CD1c-positive myeloid dendritic cell (primary cell): ENCODE measurements around the gene PHRF1.
"Not testable (repeated sequence)": the region's sequence is repeated elsewhere in the genome, so short reads cannot be mapped to it uniquely, and the experiment has no call there.

Experiments
- DNase-seq: peaks from one replicate; pipeline ENCODE4 v3.0.0-alpha.2; 2016; ENCODE audit errors: extremely low spot score

PHRF1 gene

DNA sequence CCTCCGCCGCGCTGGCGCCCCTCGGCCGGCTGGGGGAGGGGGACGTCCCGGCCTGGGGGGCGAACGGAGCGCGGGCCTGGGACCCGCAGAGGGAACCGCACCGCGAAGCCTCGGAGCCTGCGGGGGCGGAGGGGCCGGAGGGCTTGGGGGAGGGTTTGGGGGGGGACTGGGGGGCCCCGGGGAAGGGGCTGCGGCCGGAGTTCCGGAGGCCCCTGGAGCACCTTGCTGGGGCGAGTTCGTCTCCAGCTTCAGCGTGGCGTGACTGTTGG is 51.0 kb downstream of the PHRF1 start:
- DNase-seq = no peak

DNA sequence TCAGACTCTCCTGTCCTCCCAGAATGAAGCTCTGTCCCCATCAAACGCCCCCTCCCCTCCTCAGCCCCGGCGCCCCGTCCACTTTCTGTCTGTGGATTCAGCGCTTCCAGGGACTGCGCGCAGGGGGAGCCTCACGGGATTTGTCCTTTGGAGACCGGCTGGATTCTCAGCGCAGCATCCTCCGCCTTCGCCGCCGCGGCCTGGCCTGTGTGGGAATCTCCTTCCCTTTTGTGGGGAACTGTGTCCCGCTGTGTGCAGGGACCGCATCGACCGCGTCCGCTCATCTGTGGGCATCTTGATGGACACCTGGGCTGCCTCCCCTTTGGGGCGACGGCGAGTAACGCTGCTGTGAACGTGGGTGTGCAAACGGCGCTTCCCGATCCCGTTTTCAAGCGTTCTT is 51.8 kb downstream of the PHRF1 start:
- DNase-seq = no peak

DNA sequence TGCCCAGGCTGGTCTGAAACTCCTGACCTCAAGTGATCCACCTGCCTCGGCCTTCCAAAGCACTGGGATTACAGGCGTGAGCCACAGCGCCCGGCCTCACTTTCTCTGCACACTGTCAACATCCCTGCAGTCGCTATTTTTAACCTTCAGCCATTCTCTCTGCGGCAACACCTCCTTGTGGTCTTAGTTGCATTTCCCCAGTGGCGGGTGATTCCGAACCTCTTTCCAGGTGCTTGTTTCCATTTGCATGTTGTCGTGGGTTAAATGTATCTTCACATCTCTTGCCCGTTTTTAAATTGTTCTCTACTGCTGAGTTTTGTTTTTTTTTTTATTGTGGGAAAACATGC is 52.9 kb downstream of the PHRF1 start:
- DNase-seq = no peak

DNA sequence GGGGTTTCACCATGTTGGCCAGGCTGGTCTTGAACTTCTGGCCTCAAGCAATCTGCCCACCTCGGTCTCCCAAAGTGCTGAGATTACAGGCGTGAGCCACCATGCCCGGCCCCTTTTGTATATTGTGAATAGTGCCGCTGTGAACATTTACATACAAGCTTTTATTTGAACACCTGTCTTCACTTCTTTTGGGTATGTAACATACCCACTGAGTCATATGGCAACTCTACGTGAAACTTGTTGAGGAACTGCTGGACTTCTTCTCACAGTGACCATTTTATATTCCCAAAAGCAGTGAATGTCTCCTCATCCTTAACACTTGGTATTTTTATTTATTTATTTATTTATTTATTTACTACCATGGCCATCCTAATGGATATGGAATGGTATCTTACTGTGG is 54.6 kb downstream of the PHRF1 start:
- DNase-seq = no peak

DNA sequence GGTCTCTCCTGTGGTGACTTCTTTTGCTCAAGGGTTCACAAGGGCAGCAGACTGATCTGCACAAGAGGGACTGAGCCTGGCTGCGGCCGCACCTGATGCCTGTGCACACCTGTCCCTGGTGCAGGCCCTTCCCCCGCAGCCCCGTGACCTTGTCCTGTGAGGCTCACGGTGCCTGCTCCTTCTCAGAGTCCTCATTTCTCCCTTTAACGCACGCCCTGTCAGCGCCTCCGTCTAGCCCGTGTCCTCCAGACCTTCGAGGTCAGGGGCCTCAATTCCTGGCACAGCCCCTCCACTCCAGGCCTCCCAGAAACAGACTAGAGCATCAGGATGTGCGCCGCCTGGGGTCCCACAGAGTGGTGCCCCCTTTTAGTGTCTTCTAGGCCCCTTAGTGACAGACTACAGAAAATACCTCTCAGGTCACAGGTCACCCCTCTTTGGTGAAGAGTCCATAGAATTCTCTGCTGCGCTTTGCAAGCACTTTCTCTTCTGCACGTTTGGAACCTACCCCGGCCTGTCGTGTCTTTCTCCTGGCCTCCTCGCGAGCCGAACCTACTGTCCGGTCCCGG is 59.8 kb downstream of the PHRF1 start:
- no peak for DNase-seq

DNA sequence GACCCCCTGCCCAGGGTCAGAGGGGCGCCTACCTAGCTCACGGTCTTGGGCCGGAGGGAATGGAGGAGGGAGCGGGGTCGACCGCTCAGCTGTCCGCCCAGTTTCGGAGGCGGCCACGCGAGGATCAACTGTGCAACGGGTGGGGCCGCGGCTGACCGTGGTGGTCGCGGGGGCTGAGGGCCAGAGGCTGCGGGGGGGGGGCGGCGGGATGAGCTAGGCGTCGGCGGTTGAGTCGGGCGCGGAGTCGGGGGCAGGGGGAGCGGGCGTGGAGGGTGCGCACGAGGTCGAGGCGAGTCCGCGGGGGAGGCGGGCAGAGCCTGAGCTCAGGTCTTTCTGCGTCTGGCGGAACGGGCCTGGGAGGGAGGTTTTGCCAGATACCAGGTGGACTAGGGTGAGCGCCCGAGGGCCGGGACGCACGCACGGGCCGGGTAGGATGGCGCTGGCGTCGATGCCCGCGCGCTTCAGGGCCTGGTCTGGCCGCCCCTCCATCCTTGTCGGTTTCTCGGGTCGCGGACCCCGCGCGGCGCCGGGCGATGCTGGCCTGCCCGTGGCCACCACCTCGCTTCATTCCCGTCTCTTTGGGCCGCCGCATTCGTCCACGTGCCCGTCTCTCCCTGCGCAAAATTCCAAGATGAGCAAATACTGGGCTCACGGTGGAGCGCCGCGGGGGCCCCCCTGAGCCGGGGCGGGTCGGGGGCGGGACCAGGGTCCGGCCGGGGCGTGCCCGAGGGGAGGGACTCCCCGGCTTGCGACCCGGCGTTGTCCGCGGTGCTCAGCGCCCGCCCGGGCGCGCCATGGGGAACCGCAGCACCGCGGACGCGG is 60.5 kb downstream of the PHRF1 start, which contains the start of gene DRD4:
Gene DRD4, plus strand, starts transcription at position 759 of the 822 bp plus-strand sequence. Its CDS starts 36 bp downstream, at position 795.
- DNase-seq = no peak

DNA sequence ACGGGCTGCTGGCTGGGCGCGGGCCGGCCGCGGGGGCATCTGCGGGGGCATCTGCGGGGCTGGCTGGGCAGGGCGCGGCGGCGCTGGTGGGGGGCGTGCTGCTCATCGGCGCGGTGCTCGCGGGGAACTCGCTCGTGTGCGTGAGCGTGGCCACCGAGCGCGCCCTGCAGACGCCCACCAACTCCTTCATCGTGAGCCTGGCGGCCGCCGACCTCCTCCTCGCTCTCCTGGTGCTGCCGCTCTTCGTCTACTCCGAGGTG is 61.0 kb downstream of the PHRF1 start:
- DNase-seq = no peak

DNA sequence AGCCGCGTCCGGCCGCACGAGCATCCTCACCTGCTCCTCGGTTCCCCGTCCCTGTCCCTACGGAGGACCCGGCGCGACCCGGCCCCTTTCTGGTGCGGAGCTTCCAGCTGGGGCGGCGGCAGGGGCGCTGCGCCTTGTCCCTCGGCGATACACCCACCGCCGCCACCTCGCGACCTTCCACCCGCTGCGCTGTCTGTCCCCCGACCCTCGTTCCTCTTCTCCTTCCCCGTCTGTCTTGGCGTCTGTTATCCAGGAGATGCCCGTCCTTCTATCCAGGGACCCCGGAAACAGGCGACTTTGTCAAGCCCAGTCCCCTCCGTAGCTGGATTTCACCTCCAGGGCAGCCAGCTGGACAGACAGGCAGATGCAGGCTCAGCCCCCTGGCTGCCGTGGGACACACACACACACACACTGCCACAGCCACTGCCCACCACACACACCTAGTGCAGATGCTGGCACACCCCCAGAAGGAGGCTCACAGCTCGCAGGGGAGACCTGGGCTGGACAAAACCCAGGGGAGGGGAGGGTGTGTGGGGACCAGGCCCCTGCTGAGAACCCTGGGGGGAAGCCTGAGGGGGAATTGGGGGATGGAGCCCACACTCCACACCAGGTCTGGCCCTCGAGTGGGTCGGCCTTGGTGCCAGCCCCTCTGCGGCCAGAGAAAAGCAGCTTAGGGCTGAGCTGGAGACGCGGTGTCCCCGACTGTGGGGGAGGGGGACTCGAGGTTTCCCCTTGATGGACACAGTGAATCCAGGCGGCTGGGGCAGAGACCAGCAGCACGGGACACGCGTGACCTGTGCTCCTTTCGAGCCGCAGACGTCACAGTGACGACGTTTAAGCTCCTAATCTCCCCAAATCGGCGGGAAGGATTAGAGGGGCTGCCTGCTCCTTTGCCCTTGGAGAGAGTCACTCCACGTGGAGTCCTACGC is 61.6 kb downstream of the PHRF1 start:
- no peak for DNase-seq

DNA sequence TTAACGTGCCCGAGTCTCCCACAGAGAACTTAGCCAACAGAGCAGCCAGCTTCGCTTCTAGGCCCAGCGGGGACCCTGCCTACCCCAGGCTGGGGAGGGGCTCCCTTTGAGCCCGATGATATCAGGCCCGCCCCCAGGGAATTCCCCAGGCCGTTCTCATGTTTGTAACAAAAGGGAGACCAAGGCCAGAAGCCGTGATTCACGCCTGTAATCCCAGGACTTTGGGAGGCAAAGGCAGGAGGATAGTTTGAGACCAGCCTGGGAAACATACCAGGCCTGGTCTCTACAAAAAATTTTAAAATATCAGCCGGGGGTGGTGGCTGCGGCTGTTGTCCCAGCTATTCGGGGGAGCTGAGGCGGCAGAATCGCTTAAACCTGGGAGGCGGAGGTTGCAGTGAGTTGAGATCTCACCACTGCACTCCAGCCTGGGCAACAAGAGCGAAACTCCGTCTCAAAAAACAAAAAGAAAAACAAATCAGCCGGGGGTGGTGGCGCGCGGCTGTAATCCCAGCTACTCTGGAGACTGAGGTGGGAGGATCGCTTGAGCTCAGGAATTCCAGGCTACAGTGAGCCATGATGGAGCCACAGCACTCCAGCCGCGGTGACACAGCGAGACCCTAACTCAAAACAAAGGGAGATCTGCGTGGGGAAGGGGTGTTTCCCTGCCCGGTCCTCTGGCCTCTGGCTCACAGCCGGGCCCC is 62.5 kb downstream of the PHRF1 start:
- no peak for DNase-seq

DNA sequence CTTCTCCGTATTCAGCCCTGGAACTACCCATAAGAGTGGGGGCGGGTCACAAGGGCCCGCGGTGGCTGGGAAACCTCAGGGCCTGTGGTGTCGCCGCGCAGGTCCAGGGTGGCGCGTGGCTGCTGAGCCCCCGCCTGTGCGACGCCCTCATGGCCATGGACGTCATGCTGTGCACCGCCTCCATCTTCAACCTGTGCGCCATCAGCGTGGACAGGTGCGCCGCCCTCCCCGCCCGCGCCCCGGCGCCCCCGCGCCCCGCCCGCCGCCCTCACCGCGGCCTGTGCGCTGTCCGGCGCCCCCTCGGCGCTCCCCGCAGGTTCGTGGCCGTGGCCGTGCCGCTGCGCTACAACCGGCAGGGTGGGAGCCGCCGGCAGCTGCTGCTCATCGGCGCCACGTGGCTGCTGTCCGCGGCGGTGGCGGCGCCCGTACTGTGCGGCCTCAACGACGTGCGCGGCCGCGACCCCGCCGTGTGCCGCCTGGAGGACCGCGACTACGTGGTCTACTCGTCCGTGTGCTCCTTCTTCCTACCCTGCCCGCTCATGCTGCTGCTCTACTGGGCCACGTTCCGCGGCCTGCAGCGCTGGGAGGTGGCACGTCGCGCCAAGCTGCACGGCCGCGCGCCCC is 63.2 kb downstream of the PHRF1 start:
- DNase-seq = no peak

DNA sequence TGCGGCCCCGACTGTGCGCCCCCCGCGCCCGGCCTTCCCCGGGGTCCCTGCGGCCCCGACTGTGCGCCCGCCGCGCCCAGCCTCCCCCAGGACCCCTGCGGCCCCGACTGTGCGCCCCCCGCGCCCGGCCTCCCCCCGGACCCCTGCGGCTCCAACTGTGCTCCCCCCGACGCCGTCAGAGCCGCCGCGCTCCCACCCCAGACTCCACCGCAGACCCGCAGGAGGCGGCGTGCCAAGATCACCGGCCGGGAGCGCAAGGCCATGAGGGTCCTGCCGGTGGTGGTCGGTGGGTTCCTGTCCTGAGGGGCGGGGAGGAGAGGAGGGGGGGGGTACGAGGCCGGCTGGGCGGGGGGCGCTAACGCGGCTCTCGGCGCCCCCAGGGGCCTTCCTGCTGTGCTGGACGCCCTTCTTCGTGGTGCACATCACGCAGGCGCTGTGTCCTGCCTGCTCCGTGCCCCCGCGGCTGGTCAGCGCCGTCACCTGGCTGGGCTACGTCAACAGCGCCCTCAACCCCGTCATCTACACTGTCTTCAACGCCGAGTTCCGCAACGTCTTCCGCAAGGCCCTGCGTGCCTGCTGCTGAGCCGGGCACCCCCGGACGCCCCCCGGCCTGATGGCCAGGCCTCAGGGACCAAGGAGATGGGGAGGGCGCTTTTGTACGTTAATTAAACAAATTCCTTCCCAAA is 63.9 kb downstream of the PHRF1 start:
- peak; percentile 53 for DNase-seq

DNA sequence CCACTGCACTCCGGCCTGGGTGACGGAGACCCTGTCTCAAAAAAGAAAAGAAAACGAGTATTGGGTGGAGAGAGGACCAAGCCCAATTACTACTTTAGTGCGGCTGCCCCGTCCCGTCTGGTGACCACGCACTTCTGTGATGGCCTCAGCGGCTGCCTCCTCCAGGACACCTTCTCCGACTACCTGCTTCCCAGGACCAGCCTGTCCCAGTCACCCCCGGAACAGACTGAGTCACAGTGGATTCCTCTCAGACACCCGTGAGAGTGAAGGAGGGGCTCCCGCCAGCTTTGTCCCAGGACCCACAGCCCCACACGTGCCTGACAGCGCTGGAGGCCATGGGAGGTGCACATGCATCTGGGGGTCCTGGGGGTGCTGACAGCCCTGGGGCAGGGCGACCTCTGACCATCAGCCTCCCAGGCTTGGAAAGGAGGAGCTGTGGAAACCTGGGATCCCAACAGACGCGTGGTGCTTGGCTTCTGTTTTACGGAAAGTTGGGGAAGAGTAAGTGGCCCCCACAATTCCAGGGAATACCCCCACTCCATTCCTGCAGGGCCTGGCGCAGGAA is 65.6 kb downstream of the PHRF1 start:
- no peak for DNase-seq

DNA sequence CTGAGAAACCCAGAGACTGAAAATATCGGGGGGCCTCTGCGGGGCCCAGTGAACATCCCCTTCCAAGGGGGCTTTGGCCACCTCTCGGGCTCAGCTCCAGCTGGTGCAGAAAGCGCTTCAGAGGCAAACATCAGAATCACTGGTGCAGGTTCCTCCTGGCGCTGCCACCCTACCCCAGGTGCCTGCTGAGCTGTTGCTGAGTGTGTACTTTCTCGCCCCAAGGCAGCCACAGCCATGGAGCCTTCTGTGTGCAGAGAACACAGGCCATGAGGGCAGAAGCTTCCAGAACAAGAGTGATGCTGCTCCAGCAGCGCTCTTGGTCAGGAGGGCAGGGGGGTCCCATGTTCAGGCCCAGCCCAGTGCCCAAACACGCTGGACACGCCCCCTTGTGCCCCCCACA is 67.1 kb downstream of the PHRF1 start:
- DNase-seq = no peak

DNA sequence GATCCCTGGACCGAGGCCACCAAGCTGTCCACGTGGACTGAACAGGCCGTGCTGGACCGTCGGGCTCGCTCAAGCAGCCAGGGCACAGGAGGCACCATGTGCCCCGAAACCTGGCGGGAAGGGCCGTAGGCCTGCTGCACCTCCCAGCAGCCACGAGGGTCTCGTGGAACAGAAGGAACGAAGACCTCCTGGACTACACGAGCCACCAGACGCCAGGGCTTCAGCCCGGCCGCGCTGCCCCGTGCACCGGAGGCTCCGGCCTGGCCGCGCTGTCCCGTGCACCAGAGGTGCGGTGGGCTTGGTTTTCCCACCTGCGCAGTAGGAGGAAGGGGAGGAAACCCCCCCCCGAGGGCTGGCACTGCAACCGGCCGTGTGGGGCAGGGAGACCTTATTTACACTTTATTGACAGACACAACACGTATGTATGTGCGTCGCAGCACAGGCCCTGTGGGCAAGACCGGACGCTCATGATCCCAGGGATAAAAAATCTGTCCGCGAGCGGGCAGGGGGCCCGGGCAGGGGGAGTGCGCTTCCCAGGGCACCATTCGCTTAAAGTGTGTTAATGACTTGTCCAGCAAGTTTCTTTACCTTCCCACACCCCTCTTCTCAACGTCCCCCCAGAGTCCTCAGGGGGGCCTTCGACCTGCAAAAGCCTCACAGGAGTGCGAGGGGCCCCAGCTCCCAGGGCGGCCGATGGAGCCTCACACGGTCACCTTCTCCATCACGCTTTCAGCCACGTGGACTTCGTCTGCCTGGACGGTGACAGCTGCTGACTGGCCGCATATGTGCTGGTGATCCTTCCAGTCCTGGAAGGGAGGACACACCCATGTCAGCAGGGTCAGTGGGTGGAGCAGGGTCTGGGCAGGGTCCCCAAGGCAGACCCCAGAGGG is 67.8 kb downstream of the PHRF1 start:
- DNase-seq = no peak

DNA sequence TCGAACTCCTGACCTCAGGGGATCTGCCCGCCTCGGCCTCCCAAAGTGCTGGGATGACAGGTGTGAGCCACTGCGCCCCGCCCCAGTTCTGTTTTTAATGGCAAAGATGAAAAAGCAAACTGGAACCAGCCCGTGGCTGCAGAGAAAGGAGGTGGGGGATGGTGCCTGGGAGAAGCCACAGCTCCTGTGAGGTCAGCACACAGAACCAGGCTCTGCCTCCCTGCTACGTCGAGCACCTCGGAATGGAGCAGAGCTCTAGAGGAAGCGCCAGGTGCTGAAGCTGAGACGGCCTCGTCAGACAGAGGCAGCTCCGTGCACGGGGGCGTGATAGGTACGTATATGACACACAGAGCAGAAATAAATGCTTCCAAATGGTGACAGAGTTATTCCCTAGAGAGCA is 69.3 kb downstream of the PHRF1 start:
- DNase-seq = no peak

DNA sequence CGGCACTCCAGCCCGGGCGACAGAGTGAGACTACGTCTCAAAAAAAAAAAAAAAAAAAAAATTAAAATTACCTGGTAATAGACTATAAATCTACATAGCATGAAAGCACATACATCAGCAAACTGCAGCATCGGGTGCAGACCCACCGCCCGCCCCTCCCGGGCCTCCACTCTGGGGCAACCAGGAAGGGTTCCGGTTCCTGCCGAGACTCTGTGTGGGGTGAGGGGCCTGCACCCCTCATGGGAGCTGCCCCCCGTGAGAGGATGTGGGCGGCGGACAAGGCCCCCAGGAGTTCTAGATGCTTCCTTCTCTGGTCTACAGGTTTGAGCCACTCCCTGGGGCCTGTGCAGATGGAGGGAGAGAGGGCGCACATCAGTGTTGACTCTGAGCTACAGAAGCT is 69.9 kb downstream of the PHRF1 start:
- no peak for DNase-seq

DNA sequence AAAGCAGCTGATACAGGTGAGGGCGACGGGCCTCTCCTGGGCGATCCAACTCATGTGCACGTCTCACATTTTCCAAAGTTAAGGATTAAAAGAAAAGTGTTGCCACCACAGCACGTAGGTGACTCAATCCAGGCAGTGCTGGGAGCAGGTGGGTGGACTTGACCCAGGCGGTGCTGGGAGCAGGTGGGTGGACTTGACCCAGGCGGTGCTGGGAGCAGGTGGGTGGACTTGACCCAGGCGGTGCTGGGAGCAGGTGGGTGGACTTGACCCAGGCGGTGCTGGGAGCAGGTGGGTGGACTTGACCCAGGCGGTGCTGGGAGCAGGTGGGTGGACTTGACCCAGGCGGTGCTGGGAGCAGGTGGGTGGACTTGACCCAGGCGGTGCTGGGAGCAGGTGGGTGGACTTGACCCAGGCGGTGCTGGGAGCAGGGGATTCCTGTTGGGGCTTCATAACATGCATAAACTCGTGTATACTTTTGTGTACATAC is 71.4 kb downstream of the PHRF1 start:
- not testable (repeated sequence) for DNase-seq

DNA sequence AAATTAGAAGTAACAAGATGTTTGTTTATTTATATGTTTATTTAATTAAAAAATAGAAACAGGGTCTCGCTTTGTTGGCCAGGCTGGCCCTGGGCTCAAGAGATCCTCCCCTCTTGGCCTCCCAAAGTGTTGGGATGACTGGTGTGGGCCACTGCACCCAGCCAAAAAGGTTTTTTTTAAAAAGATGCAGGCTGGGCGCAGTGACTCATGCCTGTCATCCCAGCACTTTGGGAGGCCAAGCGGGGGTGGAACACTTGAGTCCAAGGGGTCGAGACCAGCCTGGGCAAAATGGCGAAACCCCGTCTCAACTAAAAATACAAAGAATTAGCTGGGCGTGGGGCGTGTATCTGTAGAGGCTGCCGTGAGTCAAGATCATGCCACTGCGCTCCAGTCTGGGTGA is 74.2 kb downstream of the PHRF1 start:
- no peak for DNase-seq

DNA sequence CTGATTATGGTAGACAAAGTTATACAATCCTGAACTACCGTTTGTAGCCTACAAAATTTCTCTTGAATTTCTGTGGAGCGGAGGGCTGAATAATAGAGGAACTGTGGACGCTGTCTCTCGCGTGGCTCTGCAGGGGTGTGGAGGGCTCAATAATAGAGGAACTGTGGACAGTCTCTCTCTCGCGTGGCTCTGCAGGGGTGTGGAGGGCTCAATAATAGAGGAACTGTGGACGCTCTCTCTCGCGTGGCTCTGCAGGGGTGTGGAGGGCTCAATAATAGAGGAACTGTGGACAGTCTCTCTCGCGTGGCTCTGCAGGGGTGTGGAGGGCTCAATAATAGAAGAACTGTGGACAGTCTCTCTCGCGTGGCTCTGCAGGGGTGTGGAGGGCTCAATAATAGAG is 76.9 kb downstream of the PHRF1 start:
- DNase-seq = peak; percentile 78

DNA sequence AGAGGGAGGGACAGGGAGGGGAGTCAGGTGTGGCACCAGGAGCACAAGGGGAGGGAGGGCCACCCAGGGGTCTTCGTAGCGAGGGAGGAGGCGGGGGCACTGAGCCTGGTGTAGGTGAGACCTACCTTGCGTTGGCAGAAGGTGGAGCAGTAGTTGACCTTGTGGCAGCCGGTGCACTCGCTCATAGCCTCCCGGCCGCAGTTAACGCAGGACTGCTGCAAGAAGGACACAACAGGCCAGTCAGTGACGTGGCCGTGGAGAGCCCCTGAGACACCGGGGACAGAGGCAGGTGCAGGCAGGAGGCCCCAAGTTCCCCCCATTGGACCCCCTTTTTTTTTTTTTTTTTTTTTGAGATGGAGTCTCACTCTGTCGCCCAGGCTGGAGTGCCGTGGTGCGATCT is 77.6 kb downstream of the PHRF1 start:
- no peak for DNase-seq
